Measurements from ENCODE around the gene ITGAX.

The ITGAX gene

DNA sequence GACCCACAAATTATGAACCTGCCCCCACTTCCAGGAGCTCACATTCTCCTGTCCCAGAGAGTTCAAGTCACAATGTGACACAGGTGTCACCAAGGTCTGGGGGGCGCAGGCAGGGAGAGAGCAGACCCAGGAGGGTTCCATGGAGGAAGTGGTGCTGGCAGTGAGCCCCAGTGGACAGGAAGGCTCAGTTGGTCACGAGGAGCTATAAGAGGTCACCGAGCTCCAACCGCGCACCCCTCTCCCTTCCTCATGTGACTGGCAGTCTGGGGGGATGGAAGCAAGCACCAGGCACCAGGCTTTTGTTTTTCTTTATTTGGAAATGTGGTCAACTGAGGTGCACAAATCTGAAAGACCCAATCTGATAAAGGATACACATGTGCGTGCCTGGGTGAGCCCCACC lies 40.7 kb downstream of the ITGAX start:
- no peak overlapping the region for H3K27ac ChIP-seq
- TF ChIP-seq, protein P1, sequence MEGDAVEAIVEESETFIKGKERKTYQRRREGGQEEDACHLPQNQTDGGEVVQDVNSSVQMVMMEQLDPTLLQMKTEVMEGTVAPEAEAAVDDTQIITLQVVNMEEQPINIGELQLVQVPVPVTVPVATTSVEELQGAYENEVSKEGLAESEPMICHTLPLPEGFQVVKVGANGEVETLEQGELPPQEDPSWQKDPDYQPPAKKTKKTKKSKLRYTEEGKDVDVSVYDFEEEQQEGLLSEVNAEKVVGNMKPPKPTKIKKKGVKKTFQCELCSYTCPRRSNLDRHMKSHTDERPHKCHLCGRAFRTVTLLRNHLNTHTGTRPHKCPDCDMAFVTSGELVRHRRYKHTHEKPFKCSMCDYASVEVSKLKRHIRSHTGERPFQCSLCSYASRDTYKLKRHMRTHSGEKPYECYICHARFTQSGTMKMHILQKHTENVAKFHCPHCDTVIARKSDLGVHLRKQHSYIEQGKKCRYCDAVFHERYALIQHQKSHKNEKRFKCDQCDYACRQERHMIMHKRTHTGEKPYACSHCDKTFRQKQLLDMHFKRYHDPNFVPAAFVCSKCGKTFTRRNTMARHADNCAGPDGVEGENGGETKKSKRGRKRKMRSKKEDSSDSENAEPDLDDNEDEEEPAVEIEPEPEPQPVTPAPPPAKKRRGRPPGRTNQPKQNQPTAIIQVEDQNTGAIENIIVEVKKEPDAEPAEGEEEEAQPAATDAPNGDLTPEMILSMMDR (IDR thresholded peaks at IDR 0.05): no peak
- no peak for TF ChIP-seq ZFX (IDR thresholded peaks at IDR 0.05; ENCODE audit: borderline replicate concordance)

DNA sequence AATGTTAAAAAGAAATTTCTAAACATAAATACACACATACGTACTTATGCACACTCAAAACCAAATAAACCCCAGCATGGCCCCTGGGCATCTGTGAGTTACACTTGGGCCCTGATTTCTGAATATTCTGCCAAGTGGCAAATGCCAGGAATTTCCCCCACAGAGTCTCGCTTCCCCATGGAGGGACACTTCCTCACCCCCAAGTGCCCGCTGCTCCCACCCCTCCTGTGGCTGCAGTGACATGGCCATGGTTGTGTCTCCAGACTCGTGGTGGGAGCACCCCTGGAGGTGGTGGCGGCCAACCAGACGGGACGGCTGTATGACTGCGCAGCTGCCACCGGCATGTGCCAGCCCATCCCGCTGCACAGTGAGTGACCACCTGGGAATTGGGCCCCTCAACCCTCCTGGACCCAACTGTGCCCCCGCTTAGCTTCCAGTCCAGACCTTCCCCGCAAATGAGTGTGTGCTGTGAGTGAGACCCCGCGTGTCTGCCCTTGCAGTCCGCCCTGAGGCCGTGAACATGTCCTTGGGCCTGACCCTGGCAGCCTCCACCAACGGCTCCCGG lies 42.2 kb downstream of the ITGAX start:
- no peak overlapping the region for H3K27ac ChIP-seq
- no peak for TF ChIP-seq ZFX (IDR thresholded peaks at IDR 0.05; ENCODE audit: borderline replicate concordance)

DNA sequence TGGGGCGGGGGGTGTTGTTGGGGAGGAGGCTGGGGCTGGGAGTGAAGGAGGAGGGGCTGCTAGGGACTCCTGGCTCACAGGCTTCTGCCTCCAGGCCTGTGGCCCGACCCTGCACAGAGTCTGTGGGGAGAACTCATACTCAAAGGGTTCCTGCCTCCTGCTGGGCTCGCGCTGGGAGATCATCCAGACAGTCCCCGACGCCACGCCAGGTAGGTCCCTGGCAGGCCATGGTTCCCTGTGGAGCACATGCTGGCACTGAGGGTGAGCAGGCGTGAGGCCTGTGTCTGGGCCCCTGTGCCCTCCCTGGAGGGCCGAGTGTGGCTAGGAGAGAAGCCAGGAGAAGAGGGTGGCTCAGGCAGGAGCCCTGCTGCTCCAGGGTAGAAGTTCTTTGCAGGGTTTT lies 42.7 kb downstream of the ITGAX start:
- no peak overlapping the region for H3K27ac ChIP-seq
- no peak for TF ChIP-seq ZFX (IDR thresholded peaks at IDR 0.05; ENCODE audit: borderline replicate concordance)
- TF ChIP-seq, protein P1 (IDR thresholded peaks at IDR 0.05): no peak

DNA sequence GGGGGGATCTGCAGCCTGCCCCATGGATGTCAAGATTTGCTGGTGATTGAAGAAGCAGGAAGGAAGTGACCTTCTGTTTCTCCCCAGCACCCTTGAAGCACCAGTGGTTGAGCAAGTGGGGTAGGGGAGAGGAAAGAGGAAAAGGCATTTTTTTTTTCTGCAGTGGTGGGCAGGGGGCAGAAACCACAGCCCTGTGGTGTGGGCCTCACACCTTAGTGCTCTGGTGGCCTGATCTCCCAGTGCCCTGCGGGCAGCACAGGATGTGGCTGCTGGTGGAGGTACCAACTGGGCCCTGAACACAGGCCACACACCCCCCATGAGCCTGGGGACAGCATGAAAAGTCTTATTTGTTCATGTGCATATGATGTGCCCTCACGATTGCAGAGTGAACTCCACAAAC lies 45.2 kb downstream of the ITGAX start:
- no peak overlapping the region for H3K27ac ChIP-seq
- TF ChIP-seq, protein P1 (IDR thresholded peaks at IDR 0.05): no peak
- no peak for TF ChIP-seq ZFX (IDR thresholded peaks at IDR 0.05; ENCODE audit: borderline replicate concordance)

DNA sequence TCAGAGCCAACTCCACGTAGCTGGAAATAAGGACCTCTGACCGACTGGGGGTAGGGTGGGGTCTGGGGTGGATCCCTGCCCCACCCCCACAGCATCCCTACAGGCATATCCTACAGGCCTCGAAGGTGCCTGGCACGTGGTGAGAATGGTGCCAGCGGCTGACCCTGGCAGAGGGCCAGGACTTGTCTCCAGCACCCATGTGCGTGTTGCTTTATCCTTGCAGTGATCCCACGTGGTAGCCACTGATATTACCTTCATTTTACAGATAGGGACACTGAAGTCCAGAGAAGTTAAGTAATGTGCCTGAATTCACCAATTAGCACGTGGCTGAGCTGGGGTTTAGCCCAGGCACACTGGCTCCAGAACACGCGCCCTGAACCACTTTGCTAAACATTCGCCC lies 46.5 kb downstream of the ITGAX start:
- TF ChIP-seq, protein P1 (IDR thresholded peaks at IDR 0.05): no peak
- TF ChIP-seq ZFX (IDR thresholded peaks at IDR 0.05; ENCODE audit: borderline replicate concordance): no peak
- no peak overlapping the region for H3K27ac ChIP-seq

DNA sequence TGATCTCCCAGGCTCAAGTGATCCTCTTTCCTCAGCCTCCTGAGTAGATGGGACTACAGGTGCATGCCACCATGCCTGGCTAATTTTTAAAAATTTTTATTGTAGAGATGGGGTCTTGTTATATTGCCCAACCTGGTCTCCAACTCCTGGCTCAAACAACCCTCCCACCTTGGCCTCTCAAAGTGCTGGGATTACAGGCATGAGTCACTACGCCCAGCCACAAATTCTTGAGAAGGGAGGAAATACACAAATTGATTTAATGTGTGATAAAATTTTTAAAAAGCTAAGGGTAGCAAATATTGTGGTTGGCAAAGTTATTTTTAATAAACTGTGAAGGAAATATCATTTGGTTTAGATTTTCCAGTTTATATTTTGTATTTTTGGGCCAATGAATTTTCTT lies 47.7 kb downstream of the ITGAX start:
- TF ChIP-seq, protein P1 (IDR thresholded peaks at IDR 0.05): no peak
- TF ChIP-seq ZFX (IDR thresholded peaks at IDR 0.05; ENCODE audit: borderline replicate concordance): no peak

DNA sequence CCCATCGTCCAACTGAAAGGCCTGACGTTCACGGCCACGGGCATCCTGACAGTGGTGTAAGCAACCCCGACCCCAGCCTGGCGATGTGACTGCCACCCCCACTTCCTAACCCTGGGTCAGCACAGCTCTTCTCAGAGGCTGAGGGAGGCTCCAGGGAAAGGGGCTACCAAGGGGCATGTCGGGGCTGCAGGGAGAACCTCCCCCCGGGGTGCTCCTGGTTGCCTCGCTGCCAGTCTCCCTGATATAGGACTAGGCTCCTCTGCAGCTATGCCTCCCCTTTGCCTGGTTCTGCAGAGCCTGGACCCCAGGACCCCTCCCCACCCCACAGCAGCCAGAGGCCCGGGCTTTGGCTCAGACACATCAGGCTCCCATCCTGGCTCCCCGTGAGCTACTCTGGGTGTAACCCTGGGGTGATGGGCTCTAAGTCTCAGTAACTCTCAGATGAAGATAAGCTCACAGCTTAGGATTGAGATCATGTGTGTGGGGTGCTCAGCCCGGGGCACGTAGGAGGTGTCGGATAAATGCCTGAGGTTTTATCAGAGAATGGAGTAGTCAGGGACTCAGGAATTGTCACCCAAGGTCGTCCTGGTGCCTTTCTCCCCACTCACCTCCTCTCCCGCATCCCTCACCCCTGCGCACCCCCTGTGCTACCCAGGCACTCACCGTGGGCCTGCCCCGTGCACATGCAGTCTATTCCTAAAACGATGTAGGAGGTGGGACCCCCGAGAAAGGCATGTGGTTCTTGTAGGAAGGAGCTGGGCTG lies 48.8 kb downstream of the ITGAX start:
- no peak for TF ChIP-seq ZFX (IDR thresholded peaks at IDR 0.05; ENCODE audit: borderline replicate concordance)
- TF ChIP-seq, protein P1 (IDR thresholded peaks at IDR 0.05): no peak
- no peak overlapping the region for H3K27ac ChIP-seq

More for the DNA sequence above, 47.7 kb downstream of the ITGAX start:
- H3K27ac ChIP-seq: no peak overlapping the region
